Measurements from ENCODE around the gene CMYA5.

CMYA5 gene

GRCh38 chr5:79842006-79842881 is 152.6 kb downstream of the CMYA5 start:
- TF ChIP-seq, protein P1, sequence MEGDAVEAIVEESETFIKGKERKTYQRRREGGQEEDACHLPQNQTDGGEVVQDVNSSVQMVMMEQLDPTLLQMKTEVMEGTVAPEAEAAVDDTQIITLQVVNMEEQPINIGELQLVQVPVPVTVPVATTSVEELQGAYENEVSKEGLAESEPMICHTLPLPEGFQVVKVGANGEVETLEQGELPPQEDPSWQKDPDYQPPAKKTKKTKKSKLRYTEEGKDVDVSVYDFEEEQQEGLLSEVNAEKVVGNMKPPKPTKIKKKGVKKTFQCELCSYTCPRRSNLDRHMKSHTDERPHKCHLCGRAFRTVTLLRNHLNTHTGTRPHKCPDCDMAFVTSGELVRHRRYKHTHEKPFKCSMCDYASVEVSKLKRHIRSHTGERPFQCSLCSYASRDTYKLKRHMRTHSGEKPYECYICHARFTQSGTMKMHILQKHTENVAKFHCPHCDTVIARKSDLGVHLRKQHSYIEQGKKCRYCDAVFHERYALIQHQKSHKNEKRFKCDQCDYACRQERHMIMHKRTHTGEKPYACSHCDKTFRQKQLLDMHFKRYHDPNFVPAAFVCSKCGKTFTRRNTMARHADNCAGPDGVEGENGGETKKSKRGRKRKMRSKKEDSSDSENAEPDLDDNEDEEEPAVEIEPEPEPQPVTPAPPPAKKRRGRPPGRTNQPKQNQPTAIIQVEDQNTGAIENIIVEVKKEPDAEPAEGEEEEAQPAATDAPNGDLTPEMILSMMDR (conservative IDR thresholded peaks at IDR 0.05; ENCODE audit: low read depth, low read length) = no peak
- H3K4me3 ChIP-seq (ENCODE audit: low read length) = no peak overlapping the region
- no peak for DNase-seq (ENCODE audit: low read depth)

GRCh38 chr5:79842991-79843390 is 153.4 kb downstream of the CMYA5 start:
- DNase-seq (ENCODE audit: low read depth) = no peak
- H3K4me3 ChIP-seq (ENCODE audit: low read length) = no peak overlapping the region
- TF ChIP-seq, protein P1 (conservative IDR thresholded peaks at IDR 0.05; ENCODE audit: low read depth, low read length) = no peak

GRCh38 chr5:79843450-79844388 is 154.1 kb downstream of the CMYA5 start:
- TF ChIP-seq, protein P1 (conservative IDR thresholded peaks at IDR 0.05; ENCODE audit: low read depth, low read length) = no peak
- DNase-seq (ENCODE audit: low read depth) = no peak
- no peak overlapping the region for H3K4me3 ChIP-seq (ENCODE audit: low read length)

- TF ChIP-seq, protein P1 (conservative IDR thresholded peaks at IDR 0.05; ENCODE audit: low read depth, low read length) = no peak
- H3K4me3 ChIP-seq (ENCODE audit: low read length) = no peak overlapping the region
- DNase-seq (ENCODE audit: low read depth) = no peak
These were observed 154.9 kb downstream of the CMYA5 start for GRCh38 chr5:79844571-79844970.

DNA sequence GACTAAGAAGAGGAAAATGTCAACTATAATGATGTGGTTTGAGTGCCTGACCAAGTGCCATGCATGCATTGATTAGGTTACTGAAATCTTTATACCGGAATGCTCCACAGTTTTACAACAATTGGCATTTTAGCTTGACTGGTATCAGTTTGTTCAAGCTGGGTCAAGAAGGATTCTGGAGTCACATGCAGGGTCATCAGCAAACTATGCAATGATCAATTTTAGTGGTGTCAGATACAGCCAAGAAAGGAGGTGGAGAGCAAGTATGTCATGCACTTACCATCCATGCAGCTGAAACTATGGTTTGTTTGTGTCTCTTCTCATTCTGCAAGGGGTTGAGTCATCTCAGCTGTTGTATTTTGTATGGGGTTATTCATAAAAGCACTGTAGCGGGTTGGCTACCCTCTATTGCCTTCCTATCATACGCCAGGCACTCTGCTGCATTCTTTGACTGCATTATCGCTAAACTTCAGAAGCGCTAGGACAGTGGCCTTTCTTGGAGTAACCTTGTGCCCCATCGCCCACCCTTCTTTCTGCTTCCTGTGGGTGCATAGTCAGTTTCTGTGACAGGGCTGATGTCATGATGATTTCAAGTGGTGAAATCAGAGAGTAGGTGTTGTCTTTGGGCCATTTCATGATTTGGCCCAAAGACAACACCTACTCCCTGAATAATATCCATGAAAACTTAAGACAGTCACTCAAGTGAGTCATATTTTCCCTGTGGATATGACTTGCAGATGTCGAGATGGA is 156.0 kb downstream of the CMYA5 start:
- no peak overlapping the region for H3K4me3 ChIP-seq (ENCODE audit: low read length)
- no peak for DNase-seq (ENCODE audit: low read depth)
- TF ChIP-seq, protein P1 (conservative IDR thresholded peaks at IDR 0.05; ENCODE audit: low read depth, low read length) = no peak

DNA sequence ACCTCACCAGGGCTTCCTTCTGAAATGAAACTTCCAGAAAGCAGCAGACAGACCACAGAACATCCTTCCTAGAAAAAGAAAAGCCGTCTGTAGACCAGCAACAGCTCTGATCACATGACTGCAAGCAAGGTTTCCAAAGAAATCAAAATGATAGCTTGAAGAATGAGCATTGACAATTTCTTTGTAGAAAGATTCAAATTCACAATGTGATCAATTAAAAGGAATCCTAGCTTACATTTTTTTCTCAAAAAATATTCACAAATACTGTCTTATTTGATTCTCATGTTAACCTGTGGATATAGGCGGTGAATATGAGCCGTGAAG is 156.5 kb downstream of the CMYA5 start:
- no peak overlapping the region for H3K4me3 ChIP-seq (ENCODE audit: low read length)
- DNase-seq (ENCODE audit: low read depth) = no peak
- TF ChIP-seq, protein P1 (conservative IDR thresholded peaks at IDR 0.05; ENCODE audit: low read depth, low read length) = no peak

Measured in retinal pigment epithelial cell (primary cell).